Mononuclear cell (primary cell): ENCODE measurements around the gene TESMIN. TPM values are rescaled to one million over a fixed set of nuclear protein-coding genes. Genes with fewer than 3 reads are reported as not detected.

ENCODE experiments used
- H3K27me3 ChIP-seq: 2 replicates; pipeline ENCODE4 v1.6.0; 2011; ENCODE audit warnings: low read length, control low read depth; ENCODE audit not compliant: insufficient read depth
- H3K4me1 ChIP-seq: 2 replicates; pipeline ENCODE4 v1.5.1; 2011; ENCODE audit warnings: mild to moderate bottlenecking, low read length, control low read depth; ENCODE audit not compliant: insufficient read depth
- H3K4me3 ChIP-seq: 2 replicates; pipeline ENCODE4 v1.5.1; 2011; ENCODE audit warnings: mild to moderate bottlenecking, low read length, moderate library complexity
- H3K9me3 ChIP-seq: 2 replicates; pipeline ENCODE4 v1.5.1; 2011; ENCODE audit warnings: low read depth, mild to moderate bottlenecking, control low read depth, low read length
- total RNA-seq: library from RNA; depleted of rRNA; stranded (reverse); fragments of >200 nt; gene quantifications from one replicate; pipeline ENCODE4 v1.2.3, GENCODE V29; 2012

Gene TESMIN
- total RNA-seq, 1 donor = 1.4 TPM

GRCh38 chr11:68770781-68771180, 19.5 kb upstream of the TESMIN start:
- no peaks in the 10 kb centered on the region for H3K9me3 ChIP-seq
- no peaks in the 10 kb centered on the region for H3K27me3 ChIP-seq
- no peak overlapping the region for H3K4me3 ChIP-seq
- H3K4me1 ChIP-seq = no peaks in the 10 kb centered on the region

- Histone ChIP-seq H3K4me3 (no peak overlapping the region), H3K27me3 (no peaks in the 10 kb centered on the region), H3K4me1 (no peaks in the 10 kb centered on the region), H3K9me3 (no peaks in the 10 kb centered on the region)
These were observed 16.4 kb upstream of the TESMIN start for GRCh38 chr11:68767672-68768071.

- H3K27me3 ChIP-seq = no peaks in the 10 kb centered on the region
- no peaks in the 10 kb centered on the region for H3K9me3 ChIP-seq
- H3K4me3 ChIP-seq = no peak overlapping the region
- no peaks in the 10 kb centered on the region for H3K4me1 ChIP-seq
These were observed 15.5 kb upstream of the TESMIN start for GRCh38 chr11:68766786-68767185.

- H3K4me3 ChIP-seq = no peak overlapping the region
- H3K27me3 ChIP-seq = no peaks in the 10 kb centered on the region
- no peaks in the 10 kb centered on the region for H3K9me3 ChIP-seq
- no peaks in the 10 kb centered on the region for H3K4me1 ChIP-seq
These were observed 13.4 kb upstream of the TESMIN start for GRCh38 chr11:68764746-68765145.

GRCh38 chr11:68763926-68764657, 12.8 kb upstream of the TESMIN start:
- no peaks in the 10 kb centered on the region for H3K27me3 ChIP-seq
- no peaks in the 10 kb centered on the region for H3K4me1 ChIP-seq
- no peak overlapping the region for H3K4me3 ChIP-seq
- no peaks in the 10 kb centered on the region for H3K9me3 ChIP-seq

- no peaks in the 10 kb centered on the region for H3K9me3 ChIP-seq
- no peaks in the 10 kb centered on the region for H3K27me3 ChIP-seq
These were observed 11.9 kb upstream of the TESMIN start for GRCh38 chr11:68763181-68763721.

GRCh38 chr11:68762481-68762880, 11.2 kb upstream of the TESMIN start:
- Histone ChIP-seq H3K4me3 (no peak overlapping the region), H3K27me3 (no peaks in the 10 kb centered on the region), H3K4me1 (no peaks in the 10 kb centered on the region), H3K9me3 (no peaks in the 10 kb centered on the region)

More at GRCh38 chr11:68763181-68763721, 11.9 kb upstream of the TESMIN start:
- no peaks in the 10 kb centered on the region for H3K4me1 ChIP-seq
- no peak overlapping the region for H3K4me3 ChIP-seq

GRCh38 chr11:68761801-68762200, 10.5 kb upstream of the TESMIN start:
- Histone ChIP-seq H3K27me3 (no peaks in the 10 kb centered on the region), H3K4me3 (no peak overlapping the region), H3K4me1 (no peaks in the 10 kb centered on the region)

GRCh38 chr11:68759991-68760390, 8.7 kb upstream of the TESMIN start:
- H3K4me3 ChIP-seq = no peak overlapping the region
- no peaks in the 10 kb centered on the region for H3K4me1 ChIP-seq
- no peaks in the 10 kb centered on the region for H3K27me3 ChIP-seq
- no peaks in the 10 kb centered on the region for H3K9me3 ChIP-seq

More at GRCh38 chr11:68761801-68762200, 10.5 kb upstream of the TESMIN start:
- no peaks in the 10 kb centered on the region for H3K9me3 ChIP-seq

GRCh38 chr11:68757711-68758110, 6.4 kb upstream of the TESMIN start:
- Histone ChIP-seq H3K27me3 (no peaks in the 10 kb centered on the region), H3K4me1 (no peaks in the 10 kb centered on the region), H3K9me3 (no peaks in the 10 kb centered on the region), H3K4me3 (no peak overlapping the region)

- Histone ChIP-seq H3K4me3 (no peak overlapping the region), H3K4me1 (peaks cover 7% of the 10 kb centered on the region), H3K27me3 (no peaks in the 10 kb centered on the region)
These were observed 4.9 kb upstream of the TESMIN start for GRCh38 chr11:68756171-68756766.

GRCh38 chr11:68753300-68753699, 2.0 kb upstream of the TESMIN start:
- Histone ChIP-seq H3K9me3 (no peaks in the 10 kb centered on the region), H3K4me3 (no peak overlapping the region), H3K27me3 (no peaks in the 10 kb centered on the region), H3K4me1 (peaks cover 16% of the 10 kb centered on the region)

More at GRCh38 chr11:68756171-68756766, 4.9 kb upstream of the TESMIN start:
- no peaks in the 10 kb centered on the region for H3K9me3 ChIP-seq

GRCh38 chr11:68751004-68751325, 355 bp downstream of the TESMIN start:
- H3K27me3 ChIP-seq = no peaks in the 10 kb centered on the region
- no peaks in the 10 kb centered on the region for H3K9me3 ChIP-seq
- H3K4me3 ChIP-seq = peak overlapping the region; percentile 32
- peaks cover 16% of the 10 kb centered on the region for H3K4me1 ChIP-seq

GRCh38 chr11:68750195-68751003, 921 bp downstream of the TESMIN start:
- H3K9me3 ChIP-seq = no peaks in the 10 kb centered on the region
- no peaks in the 10 kb centered on the region for H3K27me3 ChIP-seq
- H3K4me1 ChIP-seq = peaks cover 16% of the 10 kb centered on the region
- no peak overlapping the region for H3K4me3 ChIP-seq
